Central memory CD8-positive, alpha-beta T cell (primary cell): Measurements from ENCODE around the gene ERCC6L2.

ENCODE experiments used
- ATAC-seq: fragments of 150-1000 bp; cut with Tn5 transposase; replicated peaks from 2 replicates; pipeline ENCODE4 v1.10.0; 2022; ENCODE audit warnings: mild to moderate bottlenecking, moderate FRiP score, moderate number of reproducible peaks; ENCODE audit not compliant: poor library complexity, severe bottlenecking; ENCODE audit errors: extremely low read depth
- DNase-seq, 2 donors: peaks; one replicate each; pipeline ENCODE4 v3.0.0; 2021; ENCODE audit warnings: low spot score in 2 of 2
- H3K27ac Mint-ChIP-seq: one replicate; pipeline ENCODE4 v1.8.0; 2022; ENCODE audit warnings: low read depth, mild to moderate bottlenecking, moderate library complexity, mixed read lengths
- H3K27me3 Mint-ChIP-seq: one replicate; pipeline ENCODE4 v1.8.0; 2022; ENCODE audit warnings: mixed read lengths
- H3K36me3 Mint-ChIP-seq: one replicate; pipeline ENCODE4 v1.8.0; 2022; ENCODE audit warnings: mild to moderate bottlenecking, moderate library complexity, mixed read lengths; ENCODE audit not compliant: insufficient read depth
- H3K4me1 Mint-ChIP-seq: one replicate; pipeline ENCODE4 v1.8.0; 2022; ENCODE audit warnings: mixed read lengths
- H3K4me3 Mint-ChIP-seq: one replicate; pipeline ENCODE4 v1.8.0; 2022; ENCODE audit warnings: mild to moderate bottlenecking, moderate library complexity, mixed read lengths
- H3K9me3 Mint-ChIP-seq: one replicate; pipeline ENCODE4 v1.8.0; 2022; ENCODE audit warnings: mixed read lengths

The ERCC6L2 gene

DNA sequence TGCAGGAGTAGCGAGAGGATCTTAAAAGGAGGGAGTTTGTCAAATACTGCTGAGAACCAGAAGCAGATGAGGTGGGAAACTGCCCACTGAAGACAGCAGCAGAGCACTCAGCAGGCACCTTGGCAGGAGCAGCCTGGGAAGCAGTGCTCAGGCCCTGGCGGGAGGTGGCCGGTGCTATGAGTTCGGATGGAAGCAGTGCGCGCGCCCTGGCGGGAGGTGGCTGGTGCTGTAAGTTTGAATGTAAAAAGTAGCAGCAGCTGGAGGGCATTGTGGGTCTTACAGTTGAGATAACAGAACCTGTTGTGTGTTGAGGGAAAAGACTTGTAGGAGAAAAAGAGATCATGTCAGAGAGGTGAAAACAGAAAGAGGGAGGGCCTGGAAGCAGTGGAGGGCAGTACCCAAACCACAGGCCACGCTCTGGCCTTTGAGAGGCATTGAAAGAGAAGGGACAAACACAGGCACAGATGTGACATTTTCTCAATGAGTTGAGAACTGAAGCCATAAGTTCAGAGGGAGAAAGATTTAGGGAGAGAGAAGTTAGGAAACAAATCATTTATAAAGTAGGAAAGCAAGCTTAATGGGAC lies 130.9 kb downstream of the ERCC6L2 start:
- Mint-ChIP-seq H3K4me3 (no peak overlapping the region), H3K4me1 (peaks cover 23% of the 10 kb centered on the region), H3K36me3 (peaks cover 2% of the 10 kb centered on the region), H3K27me3 (no peaks in the 10 kb centered on the region), H3K27ac (no peak overlapping the region), H3K9me3 (no peaks in the 10 kb centered on the region)
- no peak for ATAC-seq
- DNase-seq = no peak

DNA sequence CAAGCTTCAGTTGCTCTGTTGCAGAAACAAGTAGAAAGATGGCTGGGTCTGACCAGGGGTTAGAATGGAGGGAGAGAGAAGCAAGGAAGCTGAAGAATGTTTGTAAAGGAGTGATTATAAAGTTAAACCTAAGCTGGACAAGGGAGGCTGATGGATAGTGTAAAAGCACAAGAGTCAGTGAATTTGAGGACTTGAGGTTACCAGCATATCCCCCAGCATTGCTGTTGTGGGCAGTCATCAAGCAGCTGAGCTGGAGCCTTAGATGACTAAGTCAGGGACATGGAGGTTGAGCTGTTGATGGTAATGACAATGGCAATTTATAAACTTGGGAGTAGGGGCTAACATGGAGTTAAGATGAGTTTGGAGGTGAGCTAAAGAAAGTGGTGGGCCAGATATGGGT lies 131.5 kb downstream of the ERCC6L2 start:
- Mint-ChIP-seq H3K4me3 (no peak overlapping the region), H3K4me1 (peaks cover 23% of the 10 kb centered on the region), H3K27ac (no peak overlapping the region), H3K36me3 (peaks cover 2% of the 10 kb centered on the region), H3K27me3 (no peaks in the 10 kb centered on the region), H3K9me3 (no peaks in the 10 kb centered on the region)
- no peak for ATAC-seq
- DNase-seq = no peak

DNA sequence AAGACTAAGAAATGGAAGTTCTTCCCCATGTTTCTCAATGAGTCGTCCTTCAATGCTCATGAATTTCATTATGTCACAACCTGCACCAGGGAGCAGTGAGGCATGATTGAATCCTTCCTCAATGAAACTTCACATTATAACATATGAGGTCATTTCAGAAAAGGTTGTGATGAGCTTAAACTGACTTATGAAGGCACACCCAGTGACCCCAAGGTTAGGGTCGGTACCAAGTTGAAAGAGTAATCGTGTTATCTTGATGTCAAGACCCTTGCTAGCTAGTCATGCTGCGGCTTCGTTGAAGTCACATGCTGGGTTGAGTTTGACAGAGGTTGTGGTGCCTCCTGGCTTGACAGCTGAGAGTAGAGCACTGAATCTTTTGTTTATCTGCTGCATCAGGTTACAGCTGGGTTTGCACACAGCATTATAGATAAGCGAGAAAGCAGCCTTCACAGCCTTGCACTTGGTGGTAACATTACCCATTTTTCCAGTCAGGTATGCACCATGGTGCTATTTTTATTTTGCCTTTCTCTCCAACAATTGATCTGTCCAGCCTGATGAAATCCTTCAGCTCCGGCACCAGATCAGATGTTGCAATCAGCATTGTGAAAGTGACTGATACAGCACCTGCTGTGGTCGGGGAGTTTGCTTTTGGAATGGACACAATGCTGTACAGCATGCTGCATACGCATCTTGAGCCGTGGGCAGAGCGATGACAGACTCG lies 133.2 kb downstream of the ERCC6L2 start:
- ATAC-seq (peak; percentile 17), DNase-seq (no peak)
- H3K4me1 Mint-ChIP-seq = peaks cover 23% of the 10 kb centered on the region
- H3K27ac Mint-ChIP-seq = peak overlapping the region; percentile 76
- peaks cover 2% of the 10 kb centered on the region for H3K36me3 Mint-ChIP-seq
- H3K27me3 Mint-ChIP-seq = no peaks in the 10 kb centered on the region
- no peak overlapping the region for H3K4me3 Mint-ChIP-seq
- no peaks in the 10 kb centered on the region for H3K9me3 Mint-ChIP-seq

DNA sequence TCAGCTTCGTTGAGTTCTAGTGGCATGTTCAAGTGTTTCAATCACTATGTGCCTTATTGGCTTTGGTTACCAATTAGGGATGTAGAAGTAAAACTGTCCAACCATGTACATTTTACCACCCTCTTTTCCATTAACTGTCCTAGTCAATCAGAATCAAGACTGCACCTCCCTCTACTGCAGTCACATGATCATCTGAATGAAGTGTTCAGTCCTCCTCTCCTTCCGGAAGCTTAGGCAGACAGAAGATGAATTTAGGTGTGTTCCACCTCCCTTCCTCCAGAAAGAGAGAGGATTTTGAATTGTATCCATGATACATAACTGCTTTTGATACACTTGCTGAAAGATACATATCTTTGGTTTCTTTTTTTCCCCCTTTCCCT lies 133.7 kb downstream of the ERCC6L2 start:
- Mint-ChIP-seq H3K4me3 (no peak overlapping the region), H3K27me3 (no peaks in the 10 kb centered on the region), H3K36me3 (peaks cover 2% of the 10 kb centered on the region), H3K9me3 (no peaks in the 10 kb centered on the region), H3K27ac (peak overlapping the region; percentile 76), H3K4me1 (peaks cover 23% of the 10 kb centered on the region)
- no peak for DNase-seq
- no peak for ATAC-seq

DNA sequence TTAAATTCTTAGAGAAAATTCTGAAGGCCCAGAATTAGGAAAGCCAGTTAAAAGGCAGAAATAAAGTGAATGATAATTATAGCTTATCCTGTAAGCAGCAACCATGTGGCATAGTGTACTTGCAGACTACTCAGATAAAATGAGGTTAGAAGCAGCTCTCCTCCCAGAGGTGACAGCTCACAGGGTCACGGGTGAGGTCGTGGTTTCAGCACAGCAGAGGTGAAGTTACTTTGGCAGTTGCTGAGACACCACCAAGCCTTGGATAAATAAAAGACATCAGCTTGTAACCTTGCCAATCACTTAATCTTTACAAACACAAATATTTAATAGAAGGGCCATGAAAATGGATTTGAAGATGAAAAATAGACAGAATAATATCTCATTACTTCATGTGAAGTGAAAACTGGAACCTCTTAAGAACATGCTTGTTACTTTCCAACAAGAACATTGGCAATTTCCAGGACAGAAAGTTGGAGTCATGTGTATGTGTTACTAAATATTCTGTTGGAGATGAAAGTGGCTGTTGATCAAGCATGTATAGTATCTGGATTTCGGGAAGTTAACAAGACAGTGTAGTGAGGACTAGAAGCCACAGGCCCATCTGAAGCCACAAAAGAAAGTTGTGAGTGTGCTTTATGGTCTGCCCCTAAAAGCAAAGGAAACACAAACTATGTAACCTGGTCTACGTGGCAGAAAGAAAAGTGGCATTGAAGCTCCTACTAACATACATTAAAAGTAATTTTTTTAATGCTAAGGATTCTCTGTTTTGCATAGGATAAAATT lies 134.4 kb downstream of the ERCC6L2 start:
- ATAC-seq = peak; percentile 92
- Mint-ChIP-seq H3K27me3 (no peaks in the 10 kb centered on the region), H3K4me1 (peaks cover 23% of the 10 kb centered on the region), H3K4me3 (no peak overlapping the region), H3K36me3 (no peaks in the 10 kb centered on the region), H3K27ac (peak overlapping the region; percentile 76), H3K9me3 (no peaks in the 10 kb centered on the region)
- peak in 1 of 2 donors; percentile 64 for DNase-seq

DNA sequence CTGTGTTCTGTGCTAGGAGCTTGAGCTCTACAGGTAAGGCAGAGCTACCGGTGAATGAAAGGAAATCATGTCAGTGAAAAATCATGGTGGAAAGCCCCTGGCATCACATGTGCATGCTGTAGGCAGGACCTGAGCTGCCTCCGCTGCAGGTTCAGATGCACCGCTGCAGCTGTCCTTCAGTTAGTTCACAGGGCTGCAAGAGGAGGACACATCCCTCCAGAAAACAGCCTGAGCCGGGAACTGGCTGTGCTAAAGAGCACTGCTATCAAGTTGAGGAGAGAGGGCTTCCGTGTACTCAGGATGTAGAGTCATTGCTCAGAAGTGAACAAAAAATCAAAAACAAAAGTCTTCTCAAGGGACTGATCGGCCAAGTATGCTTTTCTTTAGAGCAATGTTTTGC lies 138.6 kb downstream of the ERCC6L2 start:
- Mint-ChIP-seq H3K27ac (peak overlapping the region; percentile 12), H3K9me3 (no peaks in the 10 kb centered on the region), H3K4me3 (peak overlapping the region; percentile 6), H3K27me3 (peaks cover 2% of the 10 kb centered on the region), H3K36me3 (peaks cover 2% of the 10 kb centered on the region), H3K4me1 (peaks cover 38% of the 10 kb centered on the region)
- DNase-seq (no peak), ATAC-seq (peak; percentile 16)

DNA sequence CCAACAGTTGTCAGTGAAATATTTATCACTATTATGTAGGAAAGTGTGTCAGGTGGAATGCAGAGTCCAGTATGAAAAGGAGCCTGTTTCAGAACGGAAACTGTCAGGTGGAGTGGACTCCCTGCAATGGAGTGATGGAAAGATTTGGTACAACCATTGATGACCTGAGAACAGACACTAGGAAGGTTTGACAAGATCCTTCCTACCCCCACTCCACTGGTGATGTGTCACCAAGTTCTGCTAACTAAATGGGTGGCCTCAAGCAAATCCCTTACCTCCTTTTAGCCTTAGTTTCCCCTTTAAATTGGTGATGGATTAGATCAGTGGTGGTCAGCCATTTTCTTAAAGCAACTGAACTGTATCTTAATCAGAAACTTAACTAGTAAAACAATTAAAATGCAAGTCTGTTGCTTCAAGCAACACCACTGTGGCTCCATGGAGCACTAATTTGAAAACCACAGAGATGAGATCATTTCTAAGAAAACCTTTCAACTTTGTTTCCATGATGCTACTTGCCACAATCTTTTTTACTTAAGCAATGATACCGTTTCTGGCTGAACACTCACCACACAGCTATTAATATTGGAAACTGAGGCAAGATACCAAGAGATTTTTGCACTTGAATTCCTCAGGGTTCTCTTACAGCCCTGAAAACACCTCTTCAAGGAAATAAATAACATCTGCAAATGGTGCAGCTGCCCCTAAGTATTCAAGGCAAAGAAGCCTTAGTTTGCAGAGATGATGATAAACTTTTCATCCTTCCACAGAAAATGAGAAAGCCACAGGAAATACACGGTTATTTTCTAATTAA lies 140.6 kb downstream of the ERCC6L2 start:
- H3K9me3 Mint-ChIP-seq = no peaks in the 10 kb centered on the region
- DNase-seq (no peak), ATAC-seq (peak; percentile 55)
- H3K4me3 Mint-ChIP-seq = peak overlapping the region; percentile 56
- peaks cover 37% of the 10 kb centered on the region for H3K4me1 Mint-ChIP-seq
- H3K27ac Mint-ChIP-seq = peak overlapping the region; percentile 85
- peaks cover 8% of the 10 kb centered on the region for H3K36me3 Mint-ChIP-seq
- peaks cover 17% of the 10 kb centered on the region for H3K27me3 Mint-ChIP-seq
